ENCODE measurements around the gene RAP1GAP2.
A peak's percentile ranks its signal among the peaks of the same experiment; 100 is the strongest.
"Not testable (repeated sequence)": the region's sequence is repeated elsewhere in the genome, so short reads cannot be mapped to it uniquely, and the experiment has no call there.

Gene RAP1GAP2

DNA sequence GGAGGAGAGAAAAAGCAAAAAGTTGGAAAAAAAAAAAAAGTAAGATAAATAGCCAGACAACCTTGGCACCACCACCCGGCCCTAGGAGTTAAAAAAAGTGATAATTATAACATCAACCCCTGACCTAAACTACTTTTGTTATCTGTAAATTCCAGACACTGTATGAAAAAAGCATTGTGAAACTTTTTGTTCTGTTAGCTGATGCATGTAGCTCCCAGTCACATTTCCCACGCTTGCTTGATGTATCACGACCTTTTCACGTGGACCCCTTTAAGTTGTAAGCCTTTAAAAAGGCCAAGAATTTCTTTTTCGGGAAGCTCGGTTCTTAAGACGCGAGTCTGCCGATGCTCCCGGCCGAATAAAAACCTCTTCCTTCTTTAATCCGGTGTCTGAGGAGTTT lies 10.9 kb upstream of the RAP1GAP2 start:
- DNase-seq (ENCODE audit: low read depth in 2 of 3, low spot score in 1 of 3) = not testable (repeated sequence)

- peak; percentile 87 to 95 (median 90) for DNase-seq (ENCODE audit: low read depth in 2 of 3, low spot score in 1 of 3)
Measured at GRCh38 chr17:2786176-2786881, 9.9 kb upstream of the RAP1GAP2 start.

DNA sequence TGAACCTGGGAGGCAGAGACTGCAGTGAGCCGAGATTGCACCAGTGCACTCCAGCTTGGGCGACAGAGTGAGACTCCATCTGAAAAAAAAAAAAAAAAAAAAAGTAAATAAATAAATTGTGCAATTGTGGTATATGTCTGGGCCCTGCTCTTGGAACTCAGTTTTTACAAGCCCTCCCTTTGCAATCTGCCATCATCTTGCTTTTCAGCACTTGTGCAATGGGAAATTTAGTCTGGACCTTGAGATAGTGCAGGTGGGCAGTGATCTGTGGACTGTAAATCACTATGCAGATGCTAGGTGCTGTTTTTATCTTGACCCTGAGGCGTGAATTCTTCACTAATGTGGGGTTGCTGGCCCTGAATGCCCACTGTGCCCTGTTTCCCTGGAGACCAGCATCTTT lies 6.5 kb upstream of the RAP1GAP2 start:
- DNase-seq (ENCODE audit: low read depth in 2 of 3, low spot score in 1 of 3) = no peak

DNA sequence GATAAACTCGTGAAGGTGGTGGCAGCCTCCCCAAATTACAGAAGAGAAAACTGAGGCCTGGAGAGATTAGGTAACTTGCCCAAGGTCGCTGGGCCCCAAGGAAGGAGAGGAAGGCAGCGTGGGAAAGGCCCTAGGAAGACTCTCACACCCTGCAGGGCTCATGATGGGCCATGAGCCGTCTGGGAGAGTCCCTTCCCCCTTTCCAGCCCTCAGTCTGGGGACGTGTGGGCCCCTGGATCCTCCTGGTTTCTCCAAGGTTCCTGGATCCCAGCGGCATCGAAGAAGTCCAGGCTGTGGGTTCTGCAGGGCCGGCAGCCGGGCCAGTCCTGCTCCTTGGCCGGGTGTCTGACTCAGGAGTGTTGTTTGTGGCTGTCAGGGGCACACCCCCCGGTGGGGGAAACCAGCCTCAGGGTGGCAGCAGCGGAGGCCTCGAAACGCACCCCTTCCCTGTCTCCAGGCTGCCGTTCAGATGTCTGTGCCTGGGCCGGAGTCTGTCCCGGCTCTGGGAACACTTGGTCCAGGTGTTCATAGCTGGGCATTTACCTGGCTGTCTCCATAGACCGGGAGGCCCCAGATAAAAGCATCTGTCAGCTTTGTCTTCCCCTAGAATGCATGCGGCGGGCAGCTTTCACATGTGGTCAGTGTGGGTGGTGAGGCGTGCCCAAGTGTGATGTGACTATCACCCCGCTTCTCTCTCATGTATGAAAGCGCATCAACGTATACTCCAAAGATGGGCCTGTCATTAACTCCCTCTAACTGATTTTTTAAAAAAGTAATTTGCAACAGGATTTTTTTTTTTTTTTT lies 3.7 kb upstream of the RAP1GAP2 start:
- peak; percentile 52 to 71 (median 53) for DNase-seq (ENCODE audit: low read depth in 2 of 3, low spot score in 1 of 3)

GRCh38 chr17:2794111-2794803 lies 2.0 kb upstream of the RAP1GAP2 start:
- DNase-seq (ENCODE audit: low read depth in 2 of 3, low spot score in 1 of 3) = no peak

GRCh38 chr17:2795441-2796163 lies 636 bp upstream of the RAP1GAP2 start:
- no peak for DNase-seq (ENCODE audit: low read depth in 2 of 3, low spot score in 1 of 3)

DNA sequence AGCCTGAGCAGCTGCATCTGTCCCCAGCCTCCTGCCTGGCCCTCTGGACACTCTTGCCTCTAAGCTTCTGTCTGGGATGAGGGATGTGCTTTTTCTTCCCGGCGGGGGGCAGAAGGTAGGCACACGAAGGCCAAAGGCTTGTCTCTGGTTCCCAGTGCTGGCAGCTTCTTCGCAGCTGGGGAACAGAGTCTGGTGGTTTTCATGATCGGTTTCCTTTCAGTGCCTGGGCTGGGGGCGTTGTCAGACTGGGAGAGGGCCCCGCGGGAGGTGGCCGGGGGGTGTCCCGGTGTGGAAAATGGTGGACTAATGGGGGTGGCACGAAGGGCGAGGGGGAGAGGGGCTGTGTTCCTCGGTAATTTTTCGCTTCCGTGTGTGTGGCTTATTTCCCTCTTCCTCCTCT lies 988 bp downstream of the RAP1GAP2 start:
- no peak for DNase-seq (ENCODE audit: low read depth in 2 of 3, low spot score in 1 of 3)

DNA sequence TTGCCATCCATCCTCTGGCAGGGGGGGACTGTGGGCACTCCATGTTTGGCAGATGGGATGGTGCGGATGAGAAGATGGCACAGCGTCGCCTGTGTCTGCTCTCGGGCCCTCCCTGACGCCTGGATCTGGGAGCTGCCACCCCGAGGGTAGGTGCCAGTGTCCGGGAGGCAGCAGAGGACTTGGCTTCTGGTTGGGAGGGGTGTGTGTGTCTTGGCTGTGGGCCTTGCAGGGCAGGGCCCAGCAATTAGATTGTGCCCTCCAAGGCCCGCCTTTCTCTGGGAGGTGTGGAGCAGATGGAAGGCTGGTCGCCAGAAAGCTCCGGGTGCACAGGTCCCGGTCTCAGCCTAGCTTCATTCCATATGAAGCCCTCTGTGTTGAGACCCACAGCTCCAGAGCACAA lies 1.4 kb downstream of the RAP1GAP2 start:
- no peak for DNase-seq (ENCODE audit: low read depth in 2 of 3, low spot score in 1 of 3)

GRCh38 chr17:2798188-2798587 lies 1.9 kb downstream of the RAP1GAP2 start:
- DNase-seq (ENCODE audit: low read depth in 2 of 3, low spot score in 1 of 3) = no peak

GRCh38 chr17:2798678-2799077 lies 2.4 kb downstream of the RAP1GAP2 start:
- DNase-seq (ENCODE audit: low read depth in 2 of 3, low spot score in 1 of 3) = no peak

GRCh38 chr17:2799653-2800052 lies 3.4 kb downstream of the RAP1GAP2 start:
- DNase-seq (ENCODE audit: low read depth in 2 of 3, low spot score in 1 of 3) = no peak

DNA sequence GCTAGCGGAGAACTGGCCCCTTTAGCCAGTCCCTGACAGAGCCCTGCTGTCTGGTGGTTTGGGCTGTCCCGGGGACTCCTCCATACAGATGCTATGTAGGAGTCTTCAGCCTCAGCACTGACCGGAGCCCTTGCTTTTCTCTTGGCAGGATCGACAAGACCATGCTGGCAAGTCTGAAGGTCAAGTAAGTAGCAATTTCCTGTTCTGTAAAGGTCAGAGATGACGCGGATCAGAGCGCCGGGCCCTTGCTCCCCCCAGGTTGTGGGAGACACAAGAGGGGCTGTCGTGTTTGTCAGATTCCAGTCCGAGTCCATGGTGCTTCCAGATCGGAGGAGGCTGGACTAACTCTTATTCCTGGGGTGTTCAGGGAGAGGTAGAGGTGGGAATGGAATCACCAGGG lies 4.1 kb downstream of the RAP1GAP2 start:
- DNase-seq (ENCODE audit: low read depth in 2 of 3, low spot score in 1 of 3) = no peak

- no peak for DNase-seq (ENCODE audit: low read depth in 2 of 3, low spot score in 1 of 3)
Measured at GRCh38 chr17:2801841-2802240, 5.6 kb downstream of the RAP1GAP2 start.

- DNase-seq (ENCODE audit: low read depth in 2 of 3, low spot score in 1 of 3) = no peak
Measured at GRCh38 chr17:2802574-2802973, 6.3 kb downstream of the RAP1GAP2 start.

GRCh38 chr17:2803386-2803785 lies 7.1 kb downstream of the RAP1GAP2 start:
- no peak for DNase-seq (ENCODE audit: low read depth in 2 of 3, low spot score in 1 of 3)

DNA sequence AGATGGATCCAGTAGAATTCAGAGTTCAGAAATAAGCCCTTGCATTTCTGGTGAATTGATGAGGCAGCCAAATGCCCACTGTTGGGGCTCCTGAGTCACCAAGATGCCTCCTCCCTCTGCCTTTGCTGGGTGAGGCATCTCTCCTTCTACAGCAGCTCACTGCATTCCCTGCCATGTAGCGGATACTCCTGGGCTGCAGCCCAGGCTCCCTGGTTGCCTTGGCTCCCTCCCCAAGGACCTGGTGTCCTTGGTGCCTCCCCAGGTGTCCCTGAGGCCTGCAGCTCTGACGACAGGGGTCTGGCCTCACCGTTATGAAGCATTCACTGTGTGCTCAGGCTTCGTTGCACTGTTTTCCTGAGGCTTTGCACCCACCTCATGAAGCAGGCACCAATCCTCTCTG lies 7.7 kb downstream of the RAP1GAP2 start:
- DNase-seq (ENCODE audit: low read depth in 2 of 3, low spot score in 1 of 3) = no peak

- DNase-seq (ENCODE audit: low read depth in 2 of 3, low spot score in 1 of 3) = no peak
Measured at GRCh38 chr17:2804912-2805311, 8.7 kb downstream of the RAP1GAP2 start.

- DNase-seq (ENCODE audit: low read depth in 2 of 3, low spot score in 1 of 3) = no peak
Measured at GRCh38 chr17:2805961-2806360, 9.7 kb downstream of the RAP1GAP2 start.

GRCh38 chr17:2808367-2809335 lies 12.4 kb downstream of the RAP1GAP2 start:
- no peak for DNase-seq (ENCODE audit: low read depth in 2 of 3, low spot score in 1 of 3)

GRCh38 chr17:2809337-2809736 lies 13.1 kb downstream of the RAP1GAP2 start:
- no peak for DNase-seq (ENCODE audit: low read depth in 2 of 3, low spot score in 1 of 3)

All from stimulated activated CD4-positive, alpha-beta T cell treated with anti-CD3 and anti-CD28 coated beads, Interleukin-12 subunit alpha, Interleukin-12 subunit beta, amount 100 ng/mL, for 48 hours (primary cell).